Stimulated activated CD8-positive, alpha-beta memory T cell treated with anti-CD3 and anti-CD28 coated beads, Interleukin-2, amount 100 ng/mL, for 48 hours (primary cell): Measurements from ENCODE around the gene CAMTA2.
"Not testable (repeated sequence)": the region's sequence is repeated elsewhere in the genome, so short reads cannot be mapped to it uniquely, and the experiment has no call there.

ENCODE experiments used
- DNase-seq, 2 donors: peaks; one replicate each; pipeline ENCODE4 v3.0.0-alpha.2; 2020; ENCODE audit warnings: low read depth in 2 of 2

The CAMTA2 gene

GRCh38 chr17:4986951-4987766, at the start of gene CAMTA2:
Gene CAMTA2 (minus strand): TSS chr17:4987675. CDS start chr17:4986222, 1,453 bp downstream.
- DNase-seq = peak; percentile 88 to 89

GRCh38 chr17:5035315-5035714, 47.8 kb upstream of the CAMTA2 start, which contains the start of gene SLC52A1:
Gene SLC52A1 (minus strand): TSS chr17:5035426. CDS start chr17:5034606, 820 bp downstream.
- DNase-seq = no peak

GRCh38 chr17:5034651-5035050, 47.2 kb upstream of the CAMTA2 start:
- DNase-seq = no peak

GRCh38 chr17:5034063-5034462, 46.6 kb upstream of the CAMTA2 start:
- no peak for DNase-seq

GRCh38 chr17:5033352-5034015, 46.0 kb upstream of the CAMTA2 start:
- no peak for DNase-seq

- no peak for DNase-seq
These were observed 45.4 kb upstream of the CAMTA2 start for GRCh38 chr17:5032865-5033264.

- DNase-seq = peak; percentile 75 to 76
These were observed 44.0 kb upstream of the CAMTA2 start for GRCh38 chr17:5031365-5032082.

GRCh38 chr17:5030168-5030567, 42.7 kb upstream of the CAMTA2 start:
- not testable (repeated sequence) for DNase-seq

GRCh38 chr17:5027916-5028315, 40.4 kb upstream of the CAMTA2 start:
- no peak for DNase-seq

- no peak for DNase-seq
These were observed 39.8 kb upstream of the CAMTA2 start for GRCh38 chr17:5027299-5027698.

- no peak for DNase-seq
These were observed 37.1 kb upstream of the CAMTA2 start for GRCh38 chr17:5024604-5025003.

GRCh38 chr17:5023588-5024147, 36.2 kb upstream of the CAMTA2 start:
- DNase-seq = no peak

GRCh38 chr17:5022171-5022711, 34.8 kb upstream of the CAMTA2 start:
- DNase-seq = no peak

- no peak for DNase-seq
These were observed 33.1 kb upstream of the CAMTA2 start for GRCh38 chr17:5020502-5021023.

- peak in 1 of 2 donors; percentile 44 for DNase-seq
These were observed 32.0 kb upstream of the CAMTA2 start for GRCh38 chr17:5019475-5019956.

- no peak for DNase-seq
These were observed 26.9 kb upstream of the CAMTA2 start for GRCh38 chr17:5014357-5014756.

GRCh38 chr17:5011928-5012327, 24.5 kb upstream of the CAMTA2 start:
- no peak for DNase-seq

GRCh38 chr17:5003214-5003867, 15.9 kb upstream of the CAMTA2 start:
- DNase-seq = no peak

- DNase-seq = no peak
These were observed 14.8 kb upstream of the CAMTA2 start for GRCh38 chr17:5002121-5002788.

- DNase-seq = no peak
These were observed 12.8 kb upstream of the CAMTA2 start for GRCh38 chr17:5000237-5000639.
